SK-N-SH treated with all-trans-retinoic acid at 6 μM for 48 hours (cell line): ENCODE data around the gene PTPRC.

Experiments used
- ATAC-seq: fragments of 200-7000 bp; cut with Tn5 transposase; 3 replicates; pipeline ENCODE4 v1.9.1; 2020; ENCODE audit warnings: mild to moderate bottlenecking, moderate library complexity
- ARNTL ChIP-seq: fragments of 450-650 bp; formaldehyde crosslinking; IDR thresholded peaks from 2 replicates; pipeline ENCODE4 v1.5.0; 2020; ENCODE audit warnings: low read depth, mild to moderate bottlenecking, moderate library complexity, borderline replicate concordance
- BACH2 ChIP-seq: fragments of 250-450 bp; sonication (Bioruptor Pico); IDR thresholded peaks from 2 replicates; pipeline ENCODE4 v1.9.0; 2021; ENCODE audit warnings: mild to moderate bottlenecking, borderline replicate concordance
- CSDC2 ChIP-seq: fragments of 250-450 bp; sonication (Bioruptor Pico); IDR thresholded peaks from 2 replicates; pipeline ENCODE4 v1.5.0; 2020; ENCODE audit warnings: mild to moderate bottlenecking, moderate library complexity
- ESRRG ChIP-seq: fragments of 250-450 bp; sonication (Bioruptor Pico); IDR thresholded peaks from 2 replicates; pipeline ENCODE4 v1.6.1; 2021; ENCODE audit warnings: mild to moderate bottlenecking
- GLIS3 ChIP-seq: fragments of 250-450 bp; sonication (Bioruptor Pico); IDR thresholded peaks from 2 replicates; pipeline ENCODE4 v1.5.0; 2020; ENCODE audit warnings: mild to moderate bottlenecking, moderate library complexity
- ISL1 ChIP-seq: fragments of 250-450 bp; sonication (Bioruptor Pico); IDR thresholded peaks from 2 replicates; pipeline ENCODE4 v2.1.2; 2022; ENCODE audit warnings: mild to moderate bottlenecking, moderate library complexity
- OSR1 ChIP-seq: fragments of 250-450 bp; sonication (Bioruptor Pico); IDR thresholded peaks from 2 replicates; pipeline ENCODE4 v1.8.0; 2022; ENCODE audit warnings: moderate library complexity, mild to moderate bottlenecking, inconsistent platforms
- PPARA ChIP-seq: fragments of 250-450 bp; sonication (Bioruptor Pico); IDR thresholded peaks from 2 replicates; pipeline ENCODE4 v1.5.0; 2020; ENCODE audit warnings: mild to moderate bottlenecking, borderline replicate concordance
- RARB ChIP-seq: fragments of 250-450 bp; sonication (Bioruptor Pico); IDR thresholded peaks from 2 replicates; pipeline ENCODE4 v1.8.0; 2021; ENCODE audit warnings: mild to moderate bottlenecking, moderate library complexity
- SNAI2 ChIP-seq: fragments of 250-450 bp; sonication (Bioruptor Pico); IDR thresholded peaks from 2 replicates; pipeline ENCODE4 v1.5.0; 2020; ENCODE audit warnings: mild to moderate bottlenecking, moderate library complexity
- TCF4 ChIP-seq: fragments of 250-450 bp; sonication (Bioruptor Pico); IDR thresholded peaks from 2 replicates; pipeline ENCODE4 v1.8.0; 2021; ENCODE audit warnings: mild to moderate bottlenecking, moderate library complexity, borderline replicate concordance
- TOX ChIP-seq: fragments of 250-450 bp; sonication (Bioruptor Pico); IDR thresholded peaks from 2 replicates; pipeline ENCODE4 v1.8.0; 2021; ENCODE audit warnings: mild to moderate bottlenecking, moderate library complexity, borderline replicate concordance
- ZC3H10 ChIP-seq: fragments of 250-450 bp; sonication (Bioruptor Pico); IDR thresholded peaks from 2 replicates; pipeline ENCODE4 v1.5.1; 2021; ENCODE audit warnings: mild to moderate bottlenecking, moderate library complexity
- ZFP3 ChIP-seq: fragments of 250-450 bp; sonication (Bioruptor Pico); IDR thresholded peaks from 2 replicates; pipeline ENCODE4 v1.5.0; 2020; ENCODE audit warnings: mild to moderate bottlenecking, moderate library complexity
- ZFP30 ChIP-seq: fragments of 450-650 bp; formaldehyde crosslinking; IDR thresholded peaks from 2 replicates; pipeline ENCODE4 v1.5.0; 2022; ENCODE audit warnings: mild to moderate bottlenecking, moderate library complexity
- ZNF8 ChIP-seq: fragments of 450-650 bp; formaldehyde crosslinking; IDR thresholded peaks from 2 replicates; pipeline ENCODE4 v1.5.0; 2020; ENCODE audit warnings: mild to moderate bottlenecking, moderate library complexity
- TF ChIP-seq, protein P1 (sequence below): fragments of 250-450 bp; sonication (Bioruptor Pico); IDR thresholded peaks from 2 replicates; pipeline ENCODE4 v1.5.1; 2021; ENCODE audit warnings: mild to moderate bottlenecking, moderate library complexity
- TF ChIP-seq, protein P2 (sequence below): fragments of 250-450 bp; sonication (Bioruptor Pico); IDR thresholded peaks from 2 replicates; pipeline ENCODE4 v1.8.0; 2021; ENCODE audit warnings: low read depth, mild to moderate bottlenecking, moderate library complexity, borderline replicate concordance
- TF ChIP-seq, protein P3 (sequence below): fragments of 250-450 bp; sonication (Bioruptor Pico); IDR thresholded peaks from 2 replicates; pipeline ENCODE4 v1.5.1; 2020; ENCODE audit warnings: low read depth, mild to moderate bottlenecking, moderate library complexity
- TF ChIP-seq, protein P4 (sequence below): fragments of 250-450 bp; sonication (Bioruptor Pico); IDR thresholded peaks from 2 replicates; pipeline ENCODE4 v1.8.0; 2020; ENCODE audit warnings: mild to moderate bottlenecking, moderate library complexity, borderline replicate concordance
- TF ChIP-seq, protein P5 (sequence below): fragments of 250-450 bp; sonication (Bioruptor Pico); IDR thresholded peaks from 2 replicates; pipeline ENCODE4 v1.5.0; 2020; ENCODE audit warnings: mild to moderate bottlenecking, moderate library complexity

PTPRC gene

DNA sequence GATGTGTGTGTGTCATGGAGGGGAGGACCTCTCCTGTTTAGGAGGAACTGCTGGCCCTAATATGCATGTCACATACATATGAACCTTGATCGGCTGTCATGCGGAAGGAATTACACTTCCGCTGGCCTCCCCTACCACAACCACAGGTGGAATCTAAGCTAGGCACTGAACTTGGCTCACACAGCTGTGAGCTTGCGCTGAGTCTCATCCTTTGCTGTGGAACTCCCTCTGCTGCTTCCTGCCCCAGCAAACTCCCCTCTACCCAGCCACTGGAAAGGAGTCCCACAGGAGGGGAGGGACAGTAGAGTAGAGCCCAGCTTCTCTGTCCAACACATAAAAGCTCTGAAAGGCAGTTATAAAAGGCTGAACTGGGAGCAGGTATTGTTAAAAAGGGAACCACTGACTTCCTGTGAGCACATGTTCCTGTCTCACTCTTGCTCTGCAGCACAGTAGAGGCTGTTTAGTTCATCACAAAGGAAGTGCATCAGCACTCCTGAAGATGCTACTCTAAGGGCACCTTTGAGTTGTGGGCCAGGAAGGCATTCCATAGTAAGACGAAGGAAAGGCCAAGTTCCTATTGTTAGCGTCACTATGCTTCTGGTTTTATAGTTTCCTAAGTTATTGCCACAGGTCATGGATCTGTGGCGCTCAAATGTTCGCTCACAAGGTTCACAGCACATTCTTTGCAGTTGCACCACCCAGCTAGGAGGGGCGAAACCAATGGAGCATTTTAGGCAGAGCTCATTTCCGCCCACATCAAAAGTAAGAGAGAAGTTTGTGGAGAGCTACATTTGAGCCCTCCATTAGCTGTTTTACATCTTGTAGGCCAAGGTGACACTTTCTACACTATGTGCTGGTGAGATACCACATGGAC, 17.7 kb upstream of the PTPRC start:
- no peak for ATAC-seq
- no peak for TF ChIP-seq CSDC2 (CRISPR knock-in tag)
- no peak for TF ChIP-seq ISL1 (CRISPR knock-in tag)
- no peak for TF ChIP-seq BACH2 (CRISPR knock-in tag)
- TF ChIP-seq TCF4 (CRISPR knock-in tag): no peak
- no peak for TF ChIP-seq ARNTL (CRISPR knock-in tag)
- TF ChIP-seq SNAI2 (CRISPR knock-in tag): no peak
- TF ChIP-seq ESRRG (CRISPR knock-in tag): no peak
- TF ChIP-seq, protein P1, sequence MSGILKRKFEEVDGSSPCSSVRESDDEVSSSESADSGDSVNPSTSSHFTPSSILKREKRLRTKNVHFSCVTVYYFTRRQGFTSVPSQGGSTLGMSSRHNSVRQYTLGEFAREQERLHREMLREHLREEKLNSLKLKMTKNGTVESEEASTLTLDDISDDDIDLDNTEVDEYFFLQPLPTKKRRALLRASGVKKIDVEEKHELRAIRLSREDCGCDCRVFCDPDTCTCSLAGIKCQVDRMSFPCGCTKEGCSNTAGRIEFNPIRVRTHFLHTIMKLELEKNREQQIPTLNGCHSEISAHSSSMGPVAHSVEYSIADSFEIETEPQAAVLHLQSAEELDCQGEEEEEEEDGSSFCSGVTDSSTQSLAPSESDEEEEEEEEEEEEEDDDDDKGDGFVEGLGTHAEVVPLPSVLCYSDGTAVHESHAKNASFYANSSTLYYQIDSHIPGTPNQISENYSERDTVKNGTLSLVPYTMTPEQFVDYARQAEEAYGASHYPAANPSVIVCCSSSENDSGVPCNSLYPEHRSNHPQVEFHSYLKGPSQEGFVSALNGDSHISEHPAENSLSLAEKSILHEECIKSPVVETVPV (CRISPR knock-in tag): no peak
- TF ChIP-seq RARB: no peak
- TF ChIP-seq, all 23 proteins: peak for 0

DNA sequence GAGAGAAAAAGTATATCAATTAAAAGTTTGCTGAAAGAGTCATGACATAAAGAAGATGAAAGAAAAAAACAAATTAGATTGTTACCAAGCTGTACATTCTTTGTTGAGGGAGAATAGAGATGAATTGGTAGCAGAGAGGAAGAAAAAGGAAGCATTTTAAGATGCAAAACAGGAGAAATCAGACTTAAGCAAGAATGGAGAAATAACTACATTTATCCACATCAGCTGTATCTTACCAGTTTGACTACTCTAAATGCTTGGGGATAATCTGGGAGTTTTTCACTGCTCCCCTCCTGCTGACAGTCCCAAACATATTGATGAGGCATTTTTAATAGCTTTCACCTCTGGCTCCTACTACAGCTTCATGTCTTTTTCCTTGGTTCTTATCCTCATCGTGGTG, 16.8 kb upstream of the PTPRC start:
- ATAC-seq: no peak
- TF ChIP-seq BACH2 (CRISPR knock-in tag) (no peak), OSR1 (CRISPR knock-in tag) (no peak)
- TF ChIP-seq, protein P2, sequence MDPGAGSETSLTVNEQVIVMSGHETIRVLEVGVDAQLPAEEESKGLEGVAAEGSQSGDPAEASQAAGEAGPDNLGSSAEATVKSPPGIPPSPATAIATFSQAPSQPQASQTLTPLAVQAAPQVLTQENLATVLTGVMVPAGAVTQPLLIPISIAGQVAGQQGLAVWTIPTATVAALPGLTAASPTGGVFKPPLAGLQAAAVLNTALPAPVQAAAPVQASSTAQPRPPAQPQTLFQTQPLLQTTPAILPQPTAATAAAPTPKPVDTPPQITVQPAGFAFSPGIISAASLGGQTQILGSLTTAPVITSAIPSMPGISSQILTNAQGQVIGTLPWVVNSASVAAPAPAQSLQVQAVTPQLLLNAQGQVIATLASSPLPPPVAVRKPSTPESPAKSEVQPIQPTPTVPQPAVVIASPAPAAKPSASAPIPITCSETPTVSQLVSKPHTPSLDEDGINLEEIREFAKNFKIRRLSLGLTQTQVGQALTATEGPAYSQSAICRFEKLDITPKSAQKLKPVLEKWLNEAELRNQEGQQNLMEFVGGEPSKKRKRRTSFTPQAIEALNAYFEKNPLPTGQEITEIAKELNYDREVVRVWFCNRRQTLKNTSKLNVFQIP: no peak

DNA sequence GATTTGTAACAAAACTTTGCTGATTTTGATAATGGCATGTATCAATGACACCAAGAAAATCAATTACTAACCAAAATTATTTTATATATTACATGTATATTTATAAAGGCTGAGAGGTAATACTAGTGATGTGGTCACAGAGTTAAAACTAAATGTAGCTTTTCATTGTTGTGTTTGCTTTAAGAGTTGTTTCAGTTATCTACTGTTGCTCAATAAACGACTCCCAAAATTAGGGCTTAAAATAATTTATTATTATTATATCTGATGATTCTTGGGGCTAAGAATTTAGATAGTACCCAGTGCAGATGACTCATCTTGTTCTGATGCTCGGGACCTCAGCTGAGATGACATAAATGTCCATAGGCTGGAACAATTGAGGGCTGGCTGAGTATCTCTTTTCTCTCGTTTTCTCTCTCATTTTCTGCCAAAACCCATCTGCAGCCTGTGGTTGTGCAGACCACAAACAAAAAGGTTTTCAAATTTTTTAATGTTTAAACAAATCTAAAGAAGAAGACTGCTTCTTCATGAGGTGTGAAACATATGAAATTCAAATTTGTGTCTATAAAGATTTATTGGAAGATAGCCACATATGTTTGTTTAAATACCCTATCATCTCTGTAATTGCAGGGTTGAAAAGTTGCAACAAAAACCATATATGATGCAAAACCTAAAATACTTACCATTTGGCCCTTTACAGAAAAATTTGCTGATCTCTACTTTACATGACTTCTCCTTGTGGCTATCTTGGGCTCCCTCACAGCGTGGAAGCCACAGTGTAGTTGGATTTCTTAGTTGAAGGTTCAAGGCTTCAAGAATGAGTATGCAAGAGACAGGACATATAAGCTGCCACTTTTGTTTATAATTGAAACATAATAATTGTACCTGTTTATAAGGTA, 14.8 kb upstream of the PTPRC start:
- ATAC-seq: peak; percentile 79
- TF ChIP-seq, protein P3, sequence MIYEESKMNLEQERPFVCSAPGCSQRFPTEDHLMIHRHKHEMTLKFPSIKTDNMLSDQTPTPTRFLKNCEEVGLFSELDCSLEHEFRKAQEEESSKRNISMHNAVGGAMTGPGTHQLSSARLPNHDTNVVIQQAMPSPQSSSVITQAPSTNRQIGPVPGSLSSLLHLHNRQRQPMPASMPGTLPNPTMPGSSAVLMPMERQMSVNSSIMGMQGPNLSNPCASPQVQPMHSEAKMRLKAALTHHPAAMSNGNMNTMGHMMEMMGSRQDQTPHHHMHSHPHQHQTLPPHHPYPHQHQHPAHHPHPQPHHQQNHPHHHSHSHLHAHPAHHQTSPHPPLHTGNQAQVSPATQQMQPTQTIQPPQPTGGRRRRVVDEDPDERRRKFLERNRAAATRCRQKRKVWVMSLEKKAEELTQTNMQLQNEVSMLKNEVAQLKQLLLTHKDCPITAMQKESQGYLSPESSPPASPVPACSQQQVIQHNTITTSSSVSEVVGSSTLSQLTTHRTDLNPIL (CRISPR knock-in tag): no peak
- TF ChIP-seq ZFP3 (CRISPR knock-in tag) (no peak), ZC3H10 (CRISPR knock-in tag) (no peak), TOX (no peak), RARB (no peak), GLIS3 (CRISPR knock-in tag) (no peak), ISL1 (CRISPR knock-in tag) (no peak), CSDC2 (CRISPR knock-in tag) (no peak), OSR1 (CRISPR knock-in tag) (no peak), ZFP30 (CRISPR knock-in tag) (no peak), PPARA (no peak), ZNF8 (CRISPR knock-in tag) (no peak), BACH2 (CRISPR knock-in tag) (no peak), SNAI2 (CRISPR knock-in tag) (no peak)
- TF ChIP-seq, protein P4, sequence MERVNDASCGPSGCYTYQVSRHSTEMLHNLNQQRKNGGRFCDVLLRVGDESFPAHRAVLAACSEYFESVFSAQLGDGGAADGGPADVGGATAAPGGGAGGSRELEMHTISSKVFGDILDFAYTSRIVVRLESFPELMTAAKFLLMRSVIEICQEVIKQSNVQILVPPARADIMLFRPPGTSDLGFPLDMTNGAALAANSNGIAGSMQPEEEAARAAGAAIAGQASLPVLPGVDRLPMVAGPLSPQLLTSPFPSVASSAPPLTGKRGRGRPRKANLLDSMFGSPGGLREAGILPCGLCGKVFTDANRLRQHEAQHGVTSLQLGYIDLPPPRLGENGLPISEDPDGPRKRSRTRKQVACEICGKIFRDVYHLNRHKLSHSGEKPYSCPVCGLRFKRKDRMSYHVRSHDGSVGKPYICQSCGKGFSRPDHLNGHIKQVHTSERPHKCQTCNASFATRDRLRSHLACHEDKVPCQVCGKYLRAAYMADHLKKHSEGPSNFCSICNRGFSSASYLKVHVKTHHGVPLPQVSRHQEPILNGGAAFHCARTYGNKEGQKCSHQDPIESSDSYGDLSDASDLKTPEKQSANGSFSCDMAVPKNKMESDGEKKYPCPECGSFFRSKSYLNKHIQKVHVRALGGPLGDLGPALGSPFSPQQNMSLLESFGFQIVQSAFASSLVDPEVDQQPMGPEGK (CRISPR knock-in tag): no peak
- TF ChIP-seq, protein P1 (CRISPR knock-in tag): no peak
- TF ChIP-seq, protein P2: no peak
- TF ChIP-seq, protein P5, sequence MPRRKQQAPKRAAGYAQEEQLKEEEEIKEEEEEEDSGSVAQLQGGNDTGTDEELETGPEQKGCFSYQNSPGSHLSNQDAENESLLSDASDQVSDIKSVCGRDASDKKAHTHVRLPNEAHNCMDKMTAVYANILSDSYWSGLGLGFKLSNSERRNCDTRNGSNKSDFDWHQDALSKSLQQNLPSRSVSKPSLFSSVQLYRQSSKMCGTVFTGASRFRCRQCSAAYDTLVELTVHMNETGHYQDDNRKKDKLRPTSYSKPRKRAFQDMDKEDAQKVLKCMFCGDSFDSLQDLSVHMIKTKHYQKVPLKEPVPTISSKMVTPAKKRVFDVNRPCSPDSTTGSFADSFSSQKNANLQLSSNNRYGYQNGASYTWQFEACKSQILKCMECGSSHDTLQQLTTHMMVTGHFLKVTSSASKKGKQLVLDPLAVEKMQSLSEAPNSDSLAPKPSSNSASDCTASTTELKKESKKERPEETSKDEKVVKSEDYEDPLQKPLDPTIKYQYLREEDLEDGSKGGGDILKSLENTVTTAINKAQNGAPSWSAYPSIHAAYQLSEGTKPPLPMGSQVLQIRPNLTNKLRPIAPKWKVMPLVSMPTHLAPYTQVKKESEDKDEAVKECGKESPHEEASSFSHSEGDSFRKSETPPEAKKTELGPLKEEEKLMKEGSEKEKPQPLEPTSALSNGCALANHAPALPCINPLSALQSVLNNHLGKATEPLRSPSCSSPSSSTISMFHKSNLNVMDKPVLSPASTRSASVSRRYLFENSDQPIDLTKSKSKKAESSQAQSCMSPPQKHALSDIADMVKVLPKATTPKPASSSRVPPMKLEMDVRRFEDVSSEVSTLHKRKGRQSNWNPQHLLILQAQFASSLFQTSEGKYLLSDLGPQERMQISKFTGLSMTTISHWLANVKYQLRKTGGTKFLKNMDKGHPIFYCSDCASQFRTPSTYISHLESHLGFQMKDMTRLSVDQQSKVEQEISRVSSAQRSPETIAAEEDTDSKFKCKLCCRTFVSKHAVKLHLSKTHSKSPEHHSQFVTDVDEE (CRISPR knock-in tag): no peak
